NCI-H1694 (cell line): ENCODE data around the gene CPNE2.

Source experiments
- DNase-seq: peaks from one replicate; lab custom pipeline; 2025; lab: John Stamatoyannopoulos, UW

Gene CPNE2

GRCh38 chr16:57144027-57144426, 51.6 kb downstream of the CPNE2 start:
- DNase-seq: no peak

- no peak for DNase-seq
These were observed 53.0 kb downstream of the CPNE2 start for GRCh38 chr16:57145046-57146021.

- DNase-seq: no peak
These were observed 53.8 kb downstream of the CPNE2 start for GRCh38 chr16:57146040-57146647.

GRCh38 chr16:57146735-57147134, 54.4 kb downstream of the CPNE2 start:
- no peak for DNase-seq

- DNase-seq: no peak
These were observed 55.2 kb downstream of the CPNE2 start for GRCh38 chr16:57147381-57148221.

- no peak for DNase-seq
These were observed 56.1 kb downstream of the CPNE2 start for GRCh38 chr16:57148481-57148880.

GRCh38 chr16:57149391-57149790, 57.0 kb downstream of the CPNE2 start:
- no peak for DNase-seq

GRCh38 chr16:57150682-57151330, 58.4 kb downstream of the CPNE2 start:
- no peak for DNase-seq

GRCh38 chr16:57151369-57151768, 59.0 kb downstream of the CPNE2 start:
- no peak for DNase-seq

GRCh38 chr16:57152096-57153093, 60.0 kb downstream of the CPNE2 start:
- peak; percentile 33 for DNase-seq

- DNase-seq: no peak
These were observed 61.5 kb downstream of the CPNE2 start for GRCh38 chr16:57153841-57154240.

GRCh38 chr16:57155702-57156350, 63.4 kb downstream of the CPNE2 start:
- no peak for DNase-seq

- no peak for DNase-seq
These were observed 63.9 kb downstream of the CPNE2 start for GRCh38 chr16:57156351-57156703.

- no peak for DNase-seq
These were observed 65.2 kb downstream of the CPNE2 start for GRCh38 chr16:57157533-57157932.

GRCh38 chr16:57159447-57159846, 67.1 kb downstream of the CPNE2 start:
- DNase-seq: no peak

- DNase-seq: no peak
These were observed 71.5 kb downstream of the CPNE2 start for GRCh38 chr16:57163842-57164241.

GRCh38 chr16:57165483-57165882, 73.1 kb downstream of the CPNE2 start:
- DNase-seq: no peak

- DNase-seq: peak; percentile 16
These were observed 73.6 kb downstream of the CPNE2 start for GRCh38 chr16:57165938-57166337.

- DNase-seq: no peak
These were observed 74.1 kb downstream of the CPNE2 start for GRCh38 chr16:57166451-57166850.

GRCh38 chr16:57166951-57167350, 74.6 kb downstream of the CPNE2 start:
- no peak for DNase-seq
